GM19025 (cell line): ENCODE measurements around the gene PFDN4.

Experiments used
- ATAC-seq: cut with Tn5 transposase; IDR thresholded peaks from one replicate; pipeline ENCODE4 v1.9.1; 2021; ENCODE audit warnings: mild to moderate bottlenecking, low read depth, moderate library complexity; ENCODE audit not compliant: unreplicated experiment

The PFDN4 gene, protein sequence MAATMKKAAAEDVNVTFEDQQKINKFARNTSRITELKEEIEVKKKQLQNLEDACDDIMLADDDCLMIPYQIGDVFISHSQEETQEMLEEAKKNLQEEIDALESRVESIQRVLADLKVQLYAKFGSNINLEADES

DNA sequence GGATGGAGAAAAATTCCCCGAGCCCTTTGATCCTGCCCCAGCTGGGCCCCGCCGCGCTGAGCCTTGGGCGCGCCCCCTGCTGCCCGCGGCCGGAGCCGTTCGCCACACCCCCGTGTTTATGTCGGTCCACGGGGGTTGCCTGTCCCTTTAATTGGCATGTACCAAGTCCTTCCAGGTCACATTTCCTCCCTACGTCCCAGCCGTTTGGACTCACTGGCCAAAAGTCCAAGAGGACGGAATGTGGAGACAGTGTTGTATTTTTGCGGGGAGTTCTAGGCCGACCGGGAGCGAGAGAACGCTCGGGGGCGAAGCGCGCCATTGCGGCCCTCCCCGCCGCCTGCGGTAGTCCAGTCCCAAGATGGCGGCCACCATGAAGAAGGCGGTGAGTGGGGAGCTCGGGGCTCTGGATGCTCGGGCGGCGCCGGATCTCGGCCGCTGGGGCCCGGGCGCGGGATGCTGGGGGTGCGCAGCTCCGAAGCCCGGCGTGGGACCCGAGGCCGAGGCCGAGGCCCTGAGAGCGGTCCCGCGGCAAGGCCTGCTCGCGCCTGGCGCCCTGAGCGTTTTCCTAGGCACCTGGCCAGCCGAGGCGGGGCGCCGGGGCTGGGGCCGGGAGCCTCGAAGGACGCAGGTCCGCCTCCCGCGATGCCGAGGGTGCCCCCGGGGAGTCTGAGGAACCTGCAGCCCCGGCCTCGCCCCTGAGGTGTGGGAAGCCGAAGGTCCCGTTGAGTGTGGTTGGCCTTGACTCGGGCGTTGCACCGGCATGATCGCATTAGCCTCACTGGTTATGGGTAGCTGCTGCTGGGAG lies at the start of gene PFDN4:
PFDN4 (plus strand) TSS at position 345 of the 805 bp plus-strand sequence; CDS start at position 359, 14 bp downstream.
- ATAC-seq = peak; percentile 93

DNA sequence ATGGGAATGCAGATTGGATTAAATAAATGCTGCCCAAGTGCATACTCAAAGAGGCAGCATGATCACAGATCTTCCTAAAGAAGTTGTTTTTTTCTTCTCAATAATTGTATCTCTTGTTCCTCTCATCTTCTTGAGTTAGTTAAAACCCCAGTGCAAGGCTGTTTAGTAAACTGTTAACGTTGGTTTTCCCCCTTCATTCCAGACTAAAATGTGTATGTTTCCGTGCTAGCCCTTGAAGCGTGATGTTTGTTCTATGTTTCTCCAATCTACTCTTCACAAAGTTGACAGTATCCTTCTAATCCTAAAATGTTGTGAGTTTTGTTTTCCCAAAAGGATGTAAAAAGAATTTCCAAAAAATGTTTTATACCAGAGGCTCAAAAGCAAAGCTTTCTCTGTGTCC lies 49.7 kb upstream of the PFDN4 start:
- ATAC-seq = no peak

DNA sequence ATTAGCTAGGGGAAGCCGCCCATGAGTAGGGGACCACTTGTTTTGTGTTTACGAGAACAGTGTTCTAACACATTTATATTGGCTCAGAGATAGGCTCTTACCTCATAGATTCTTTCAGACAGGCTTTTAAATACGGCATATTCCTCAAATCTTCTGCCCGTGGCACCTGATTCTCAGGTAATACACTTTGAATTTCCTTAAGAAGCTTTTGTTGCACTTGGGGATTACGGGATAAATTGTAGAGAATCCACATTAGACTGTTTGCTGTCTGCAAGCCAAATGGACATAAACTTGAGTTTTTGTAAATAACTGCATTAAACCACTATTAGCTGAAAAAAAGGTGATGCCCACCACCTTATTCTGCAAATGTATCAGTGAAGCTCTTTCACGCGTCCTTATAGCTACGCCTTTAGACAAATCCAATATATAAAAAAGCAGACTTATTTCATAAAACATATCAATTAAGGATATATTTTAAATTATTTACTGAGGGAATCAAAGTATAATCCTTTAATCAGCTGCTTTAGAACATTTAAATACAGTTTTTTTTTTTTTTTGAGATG lies 49.0 kb upstream of the PFDN4 start:
- no peak for ATAC-seq

DNA sequence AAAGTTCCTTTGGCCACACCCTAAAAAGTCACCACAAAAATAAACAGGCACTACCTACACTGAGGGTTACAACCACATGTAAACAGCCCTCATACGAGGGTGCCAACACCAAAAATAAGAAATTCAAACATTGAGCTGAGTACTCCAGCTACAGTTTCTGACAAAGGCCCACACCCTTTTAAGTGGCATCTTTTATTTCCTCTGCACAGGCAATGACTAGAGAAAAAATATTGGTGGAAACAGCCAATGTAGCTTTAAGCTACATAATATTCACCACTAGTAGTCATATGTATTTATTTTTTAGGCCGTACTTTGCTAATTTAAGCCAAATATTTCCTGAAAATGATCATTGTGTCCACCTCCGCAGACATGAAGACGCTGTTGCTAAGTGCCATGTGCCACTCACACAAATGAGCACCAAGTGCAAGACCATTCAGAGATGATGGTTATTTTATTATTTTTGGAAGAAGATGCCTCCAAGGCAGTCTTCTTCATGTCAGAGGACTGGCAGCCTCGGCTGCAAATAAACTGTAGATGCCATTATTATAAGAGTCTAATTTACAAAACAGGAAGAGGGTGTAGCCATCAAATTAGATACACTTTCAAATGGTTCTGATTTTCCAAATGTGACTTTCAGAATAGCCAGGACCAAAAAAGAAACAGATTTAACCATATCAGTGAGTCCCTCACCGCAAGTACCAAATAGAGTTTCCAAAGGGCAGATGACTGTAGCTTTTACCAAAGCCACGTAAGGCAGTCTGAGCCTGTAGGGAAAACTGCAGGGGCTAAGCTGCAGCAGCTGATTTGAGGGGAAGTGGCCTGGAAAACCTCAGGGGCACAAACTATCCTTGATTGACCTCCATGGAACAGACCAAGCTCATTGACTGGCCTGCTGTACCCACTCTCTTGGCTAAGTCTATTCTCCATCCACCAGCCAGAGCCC lies 47.6 kb upstream of the PFDN4 start:
- no peak for ATAC-seq

DNA sequence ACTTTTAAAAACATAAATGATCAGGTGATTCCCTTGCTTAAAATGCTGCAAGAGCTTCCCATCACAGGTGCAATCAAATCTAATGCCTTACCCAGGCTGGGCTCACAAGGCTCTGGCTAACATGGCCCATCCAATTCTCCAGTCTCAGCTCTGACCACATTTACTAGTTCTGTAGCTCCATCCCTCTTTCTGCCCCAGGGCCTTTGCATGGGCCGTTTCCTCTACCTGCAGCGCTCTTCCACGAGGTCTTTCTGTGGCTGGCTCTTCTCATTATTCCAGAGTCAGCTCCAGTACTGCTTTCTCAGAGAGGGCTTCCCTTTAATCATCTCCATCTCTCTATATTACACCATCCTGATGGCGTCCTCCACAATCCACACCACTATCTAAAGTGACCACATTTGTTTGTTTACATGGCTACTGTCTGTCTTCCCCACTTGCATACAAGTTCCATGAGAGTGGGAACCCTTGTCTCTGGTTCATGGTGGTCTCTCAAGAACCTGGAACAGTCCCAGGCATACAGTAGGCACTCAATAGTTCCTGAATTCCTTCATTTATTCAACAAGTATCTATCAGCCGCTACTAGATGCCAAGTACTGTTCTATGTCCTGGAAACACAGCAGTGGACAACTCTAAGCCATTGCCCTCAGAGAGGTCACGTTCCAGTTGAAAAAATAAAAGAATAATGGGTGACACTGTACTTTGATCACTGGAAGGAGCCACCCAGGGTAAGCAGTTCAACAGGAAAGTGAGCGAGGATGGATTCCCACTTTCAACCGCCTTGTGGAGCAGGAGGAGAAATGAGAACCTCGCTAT lies 46.7 kb upstream of the PFDN4 start:
- ATAC-seq = no peak

DNA sequence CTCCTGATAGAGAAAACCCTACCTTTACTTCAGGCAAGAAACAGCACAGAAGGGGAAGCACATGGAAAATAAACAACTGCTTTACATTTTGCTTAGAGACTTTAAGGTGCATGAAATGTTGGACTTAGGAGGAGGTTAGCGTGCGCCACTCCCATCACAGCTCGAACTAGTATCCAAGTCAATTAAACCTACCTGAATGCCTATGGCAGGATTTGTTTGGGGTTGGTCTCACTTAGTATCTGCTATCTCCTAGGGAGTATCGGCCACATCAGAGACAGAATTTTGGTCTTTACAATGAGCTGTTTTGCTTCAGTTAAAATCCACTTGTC lies 46.1 kb upstream of the PFDN4 start:
- ATAC-seq = no peak

DNA sequence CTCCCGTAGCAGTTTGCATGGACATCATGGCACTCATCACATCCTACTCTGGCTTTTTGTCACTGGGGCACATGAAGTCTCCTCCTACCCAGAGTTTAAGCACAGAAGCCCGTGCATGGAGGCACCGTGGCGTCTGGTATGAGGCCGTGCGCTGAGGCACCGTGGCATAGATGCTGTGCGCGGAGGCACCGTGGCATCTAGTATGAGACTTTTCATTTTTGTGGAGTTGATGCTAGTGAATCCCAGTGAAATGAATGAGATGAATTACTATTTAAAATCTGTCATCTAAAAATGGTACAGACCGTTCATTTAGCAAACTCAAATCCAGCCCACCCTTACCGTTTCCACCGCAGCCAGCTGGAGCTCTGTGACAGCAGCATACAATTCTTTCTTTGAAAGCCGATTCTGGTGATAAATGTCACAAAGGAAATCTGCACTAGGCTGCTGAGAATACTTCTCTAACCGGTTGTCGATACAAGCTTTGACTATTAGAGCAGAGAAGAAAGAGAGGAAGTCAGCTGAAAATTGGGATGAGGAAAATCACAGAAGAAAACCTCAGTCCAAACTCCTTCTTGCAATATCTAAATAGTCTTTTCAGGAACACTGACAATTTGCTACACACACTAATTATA lies 45.4 kb upstream of the PFDN4 start:
- ATAC-seq = no peak

DNA sequence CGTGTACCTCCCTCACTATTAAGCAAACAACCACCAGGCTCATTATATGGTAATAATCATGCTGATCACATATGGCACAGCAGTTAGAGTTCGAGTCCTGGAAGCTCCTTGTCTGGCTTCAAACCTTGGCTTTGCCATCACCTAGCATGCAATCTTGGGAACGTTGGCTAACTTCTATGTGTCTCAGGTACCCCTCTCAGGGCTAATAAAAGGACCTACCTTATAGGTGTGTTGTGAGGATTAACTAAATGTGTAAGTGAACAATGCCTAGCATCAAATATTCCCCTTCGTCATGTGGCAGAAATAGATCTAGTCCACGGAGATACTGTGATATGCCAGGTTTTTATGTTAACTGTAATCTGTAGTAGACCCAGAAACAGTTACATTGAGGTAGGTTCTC lies 44.5 kb upstream of the PFDN4 start:
- ATAC-seq = no peak

DNA sequence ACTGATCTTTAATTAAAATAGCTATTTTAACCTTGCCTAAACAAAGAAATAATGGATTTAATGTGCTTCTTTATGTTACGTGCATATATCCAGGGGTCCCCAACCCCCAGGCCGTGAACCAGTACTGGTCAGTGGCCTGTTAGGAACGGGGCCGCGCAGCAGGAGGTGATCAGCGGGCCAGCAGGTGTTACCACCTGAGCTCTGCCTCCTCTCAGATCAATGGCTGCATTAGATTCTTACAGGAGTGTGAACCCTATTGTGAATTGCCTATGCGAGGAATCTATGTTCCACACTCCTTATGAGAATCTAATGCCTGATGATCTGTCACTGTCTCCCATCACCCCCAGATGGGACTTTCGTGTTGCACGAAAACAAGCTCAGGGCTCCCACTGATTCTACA lies 42.9 kb upstream of the PFDN4 start:
- ATAC-seq = no peak

DNA sequence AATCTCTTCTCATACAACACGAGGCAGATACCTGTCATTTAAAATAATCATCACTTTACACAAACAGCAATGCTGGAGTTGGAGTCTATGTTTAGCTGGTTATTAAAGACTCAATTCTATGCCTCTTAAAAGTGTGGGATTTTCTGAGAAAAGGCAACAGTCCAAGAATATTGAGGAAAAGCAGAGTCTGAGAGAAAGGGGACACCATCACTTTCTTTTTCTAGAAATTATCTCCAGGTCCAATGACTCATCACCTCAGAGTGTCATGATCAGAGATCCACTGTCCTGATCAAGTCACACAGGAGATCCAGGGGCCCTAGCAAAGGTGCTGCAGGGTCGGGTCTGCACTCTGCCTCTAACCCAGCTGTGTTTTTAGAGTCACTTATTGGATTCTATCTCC lies 42.1 kb upstream of the PFDN4 start:
- ATAC-seq = no peak

DNA sequence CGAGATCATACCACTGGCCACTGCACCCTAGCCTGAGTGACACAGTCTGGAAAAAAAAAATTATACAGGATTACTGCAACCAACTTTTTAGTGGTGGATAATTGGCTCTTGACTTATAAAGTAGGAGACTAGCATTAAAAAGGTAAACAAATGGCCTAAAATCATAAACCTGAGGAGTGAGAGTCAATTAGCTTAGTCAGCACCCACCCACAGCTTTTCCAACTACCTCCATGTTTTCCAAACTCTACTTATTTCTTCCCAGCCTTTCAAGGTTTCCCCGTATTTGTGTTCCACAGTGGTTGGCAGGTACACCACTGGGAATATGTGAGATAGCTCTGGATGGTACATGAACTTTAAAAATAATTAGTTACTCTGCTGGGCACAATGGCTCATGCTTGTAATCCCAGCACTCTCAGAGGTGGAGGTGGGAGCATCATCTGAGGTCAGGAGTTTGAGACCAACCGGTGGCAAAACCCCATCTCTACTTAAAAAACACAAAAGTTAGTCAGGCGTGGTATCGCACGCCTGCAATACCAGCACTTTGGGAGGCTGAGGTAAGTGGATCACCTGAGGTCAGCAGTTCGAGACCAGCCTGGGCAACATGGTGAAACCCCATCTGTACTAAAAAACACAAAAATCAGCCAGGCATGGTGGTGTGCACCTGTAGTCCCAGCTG lies 40.8 kb upstream of the PFDN4 start:
- ATAC-seq = no peak

DNA sequence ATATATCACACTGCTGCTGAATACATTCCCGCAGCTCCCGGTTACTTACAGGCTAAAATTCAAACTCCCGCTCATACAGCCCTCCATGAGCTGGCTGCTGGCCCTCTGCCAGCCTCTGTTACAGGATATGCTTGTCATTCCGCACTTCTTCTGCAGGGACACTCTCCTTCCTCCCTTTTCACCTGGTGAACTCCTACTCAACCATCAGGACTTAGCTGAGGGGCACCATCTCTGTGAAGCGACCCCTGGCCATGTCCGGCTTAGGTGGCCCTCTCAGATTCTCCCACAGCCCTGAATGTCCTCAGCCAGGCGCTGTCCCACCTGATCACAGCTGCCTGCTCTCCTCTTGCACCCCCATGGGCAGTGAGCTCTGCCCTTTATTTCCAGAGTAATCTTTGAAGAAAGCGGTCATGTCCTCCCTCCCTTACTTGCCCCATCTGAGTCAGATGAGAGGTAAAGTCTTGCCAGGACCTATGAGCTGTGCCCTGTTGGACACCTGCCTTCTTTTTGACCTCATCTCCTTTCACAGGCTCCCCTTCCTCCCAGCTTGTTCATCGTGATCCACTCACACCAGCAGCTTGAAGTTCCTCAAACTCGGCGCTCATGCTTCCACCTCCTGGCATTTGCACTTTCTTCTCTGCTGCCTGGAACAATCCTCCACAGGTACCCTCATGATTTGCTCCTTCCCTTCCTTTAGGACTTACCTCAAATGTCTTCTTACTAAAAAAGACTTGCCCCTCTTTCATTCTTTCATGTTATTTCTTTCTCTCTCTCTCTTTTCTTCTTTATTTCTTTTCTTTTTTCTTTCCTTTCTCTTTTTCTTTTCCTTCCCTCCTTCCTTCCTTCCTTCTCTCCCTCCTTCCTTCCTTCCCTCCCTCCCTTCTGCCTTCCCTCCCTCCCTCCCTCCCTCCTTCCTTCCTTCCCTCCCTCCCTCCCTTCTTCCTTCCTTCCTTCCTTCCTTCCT lies 39.7 kb upstream of the PFDN4 start:
- no peak for ATAC-seq

DNA sequence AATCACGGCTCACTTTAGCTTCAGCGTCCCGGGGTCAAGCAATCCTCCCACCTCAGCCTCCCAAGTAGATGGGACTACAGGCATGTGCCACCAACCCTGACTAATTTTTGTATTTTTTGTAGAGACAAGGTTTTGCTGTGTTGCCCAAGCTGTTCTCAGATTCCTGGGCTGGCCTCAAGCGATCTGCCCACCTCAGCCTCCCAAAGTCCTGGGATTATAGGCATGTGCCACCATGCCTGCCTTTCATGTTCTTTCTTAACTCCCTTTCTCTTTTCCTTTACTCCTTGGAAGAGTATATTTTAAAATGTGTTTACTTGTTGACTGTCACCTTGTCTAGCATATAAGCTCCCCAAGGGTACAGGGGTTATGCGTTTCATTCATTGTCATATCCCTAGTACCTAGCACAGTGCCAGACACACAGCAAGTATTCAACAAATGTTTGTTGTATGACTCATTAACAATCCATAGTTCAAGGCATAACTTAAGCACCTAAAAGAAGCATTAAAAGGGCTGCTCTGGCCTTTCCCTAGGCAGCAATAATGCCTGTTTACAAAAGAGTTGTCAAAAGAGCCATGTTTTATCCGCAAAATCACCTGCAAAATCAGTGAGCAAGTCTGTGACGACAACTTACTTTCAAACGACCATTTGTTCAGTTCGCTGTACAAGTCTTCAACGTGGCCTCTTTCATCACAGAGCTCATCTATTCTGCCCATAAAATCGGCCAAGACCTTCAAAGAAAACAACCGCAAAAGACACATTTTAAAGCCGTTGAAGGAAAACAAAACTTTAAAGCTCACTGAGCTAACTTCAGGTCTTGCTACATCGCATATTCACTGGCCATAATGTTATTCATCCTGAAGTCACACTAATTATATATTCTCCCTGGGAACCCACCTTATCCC lies 38.7 kb upstream of the PFDN4 start:
- ATAC-seq = no peak

DNA sequence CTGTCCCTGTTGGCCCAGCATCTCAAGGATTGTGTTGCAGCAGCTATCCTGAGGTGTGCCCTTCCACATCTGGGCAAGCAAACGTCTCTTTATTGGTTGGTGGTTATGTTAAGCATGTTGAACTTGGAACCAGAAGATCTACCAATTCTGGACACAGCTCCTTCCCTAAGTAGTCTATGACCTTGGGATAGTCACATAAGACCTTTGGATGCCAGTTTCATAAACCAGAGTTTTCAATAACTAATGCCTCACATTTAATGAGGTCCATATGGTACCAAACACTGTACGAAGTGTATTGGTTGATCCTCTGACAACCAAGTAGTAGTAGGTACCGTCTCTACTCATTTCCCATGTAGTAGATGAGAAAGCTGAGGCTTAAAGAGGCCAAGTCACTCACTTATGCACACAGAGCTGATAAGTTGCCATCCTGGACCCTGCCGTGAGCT lies 37.8 kb upstream of the PFDN4 start:
- ATAC-seq = no peak

DNA sequence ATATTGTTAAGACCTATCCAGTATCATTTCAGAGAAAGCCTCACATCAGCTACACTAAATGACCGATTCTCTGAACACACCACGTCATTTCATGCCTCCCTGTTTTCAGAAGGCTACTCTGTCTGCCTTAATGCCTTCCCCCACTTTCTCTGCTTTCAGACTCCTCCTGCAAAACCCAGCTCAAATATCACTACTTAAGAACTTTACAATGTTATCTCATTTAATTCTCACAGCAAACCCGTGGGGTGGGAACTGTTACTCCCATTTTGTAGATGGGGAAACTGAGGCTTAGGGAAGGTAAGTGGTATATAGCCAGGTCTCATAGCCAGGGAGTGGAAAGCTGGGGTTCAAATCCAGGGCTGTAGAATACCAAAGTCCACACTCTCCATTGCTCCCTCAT lies 36.9 kb upstream of the PFDN4 start:
- ATAC-seq = no peak

DNA sequence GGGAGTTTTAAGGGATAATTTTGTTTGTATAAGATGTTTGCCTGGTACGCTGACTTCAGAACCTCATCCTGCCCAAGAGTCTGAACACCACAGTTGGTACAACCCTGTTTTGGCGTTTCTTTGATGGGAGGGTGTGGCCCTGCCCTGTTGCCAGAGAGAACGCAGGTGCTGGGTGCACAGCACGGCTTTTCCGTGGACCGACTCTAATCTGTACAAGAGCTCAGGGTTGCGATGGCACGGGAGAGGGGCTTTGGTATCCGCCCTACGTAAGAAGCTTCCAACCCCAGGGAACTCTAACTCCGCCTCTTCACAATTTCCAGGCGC lies 35.4 kb upstream of the PFDN4 start:
- ATAC-seq = no peak
